NCI-H446 (cell line): ENCODE data around the gene INPP5D.
"Not testable (repeated sequence)": the region's sequence is repeated elsewhere in the genome, so short reads cannot be mapped to it uniquely, and the experiment has no call there.

Source experiments
- DNase-seq, 2 experiments: peaks; one replicate each; lab custom pipeline; 2025; lab: John Stamatoyannopoulos, UW

The INPP5D gene

GRCh38 chr2:233141901-233142300 is 81.8 kb downstream of the INPP5D start:
- DNase-seq, result no peak

- no peak for DNase-seq
Observed at GRCh38 chr2:233142355-233142897, 82.3 kb downstream of the INPP5D start.

GRCh38 chr2:233143700-233144331 is 83.7 kb downstream of the INPP5D start:
- no peak for DNase-seq

- DNase-seq, result no peak
Observed at GRCh38 chr2:233145726-233146125, 85.6 kb downstream of the INPP5D start.

GRCh38 chr2:233146194-233146593 is 86.1 kb downstream of the INPP5D start:
- no peak for DNase-seq

GRCh38 chr2:233147136-233147828 is 87.1 kb downstream of the INPP5D start:
- DNase-seq, result no peak

GRCh38 chr2:233147829-233148167 is 87.7 kb downstream of the INPP5D start:
- no peak for DNase-seq

GRCh38 chr2:233148354-233148753 is 88.2 kb downstream of the INPP5D start:
- no peak for DNase-seq

- peak; percentile 23 to 75 for DNase-seq
Observed at GRCh38 chr2:233152541-233152940, 92.4 kb downstream of the INPP5D start.

- no peak for DNase-seq
Observed at GRCh38 chr2:233153146-233153798, 93.1 kb downstream of the INPP5D start.

GRCh38 chr2:233156001-233156400 is 95.9 kb downstream of the INPP5D start:
- peak in 1 of 2 experiments; percentile 43 for DNase-seq

GRCh38 chr2:233156461-233156860 is 96.3 kb downstream of the INPP5D start:
- not testable (repeated sequence) for DNase-seq

GRCh38 chr2:233161730-233162129 is 101.6 kb downstream of the INPP5D start:
- DNase-seq, result no peak

GRCh38 chr2:233162770-233163169 is 102.6 kb downstream of the INPP5D start:
- no peak for DNase-seq

- DNase-seq, result no peak
Observed at GRCh38 chr2:233163486-233164103, 103.5 kb downstream of the INPP5D start.

- no peak for DNase-seq
Observed at GRCh38 chr2:233164128-233164635, 104.0 kb downstream of the INPP5D start.

GRCh38 chr2:233164967-233165366 is 104.8 kb downstream of the INPP5D start:
- DNase-seq, result no peak

GRCh38 chr2:233165543-233165894 is 105.4 kb downstream of the INPP5D start:
- DNase-seq, result no peak

- DNase-seq, result no peak
Observed at GRCh38 chr2:233165895-233166661, 105.9 kb downstream of the INPP5D start.

GRCh38 chr2:233168445-233168844 is 108.3 kb downstream of the INPP5D start:
- no peak for DNase-seq

- DNase-seq, result no peak
Observed at GRCh38 chr2:233168919-233169318, 108.8 kb downstream of the INPP5D start.

- no peak for DNase-seq
Observed at GRCh38 chr2:233171344-233171743, 111.2 kb downstream of the INPP5D start.
